B cell (primary cell): Measurements from ENCODE around the gene BRSK1.

Experiments
- CTCF ChIP-seq: fragments of 200-600 bp; IDR thresholded peaks from one replicate; pipeline ENCODE4 v1.8.0; 2022; ENCODE audit warnings: antibody characterized with exemption, mild to moderate bottlenecking
- EZH2 ChIP-seq: IDR thresholded peaks from 2 replicates; pipeline ENCODE4 v1.6.1; 2012; ENCODE audit warnings: borderline replicate concordance, low read depth, mild to moderate bottlenecking, moderate library complexity, low read length; ENCODE audit not compliant: insufficient read depth, poor library complexity, severe bottlenecking

- TF ChIP-seq CTCF (no peak), EZH2 (no peak)
These were observed 30.8 kb upstream of the BRSK1 start for GRCh38 chr19:55252760-55253663.
